Astrocyte of the cerebellum (primary cell): ENCODE data around the gene CTNNA2.
A peak's percentile ranks its signal among the peaks of the same experiment; 100 is the strongest.

ENCODE experiments used
- DNase-seq: peaks from one replicate; pipeline ENCODE4 v3.0.0-alpha.2; 2011; ENCODE audit warnings: low read depth
- H3K4me3 ChIP-seq: 2 replicates; pipeline ENCODE4 v1.5.1; 2011; ENCODE audit warnings: mild to moderate bottlenecking, low read depth, low read length, moderate library complexity
- in situ Hi-C: cut with HindIII; loops from 2 replicates; pipeline ENCODE4 v1.10.0; 2017; ENCODE audit warnings: low sequenced_read_pairs
- TF ChIP-seq, protein P1 (sequence below): IDR thresholded peaks from 2 replicates; pipeline ENCODE4 v1.5.1; 2012; ENCODE audit warnings: low read length, low read depth, moderate library complexity, mild to moderate bottlenecking; ENCODE audit errors: missing control alignments

CTNNA2 gene

DNA sequence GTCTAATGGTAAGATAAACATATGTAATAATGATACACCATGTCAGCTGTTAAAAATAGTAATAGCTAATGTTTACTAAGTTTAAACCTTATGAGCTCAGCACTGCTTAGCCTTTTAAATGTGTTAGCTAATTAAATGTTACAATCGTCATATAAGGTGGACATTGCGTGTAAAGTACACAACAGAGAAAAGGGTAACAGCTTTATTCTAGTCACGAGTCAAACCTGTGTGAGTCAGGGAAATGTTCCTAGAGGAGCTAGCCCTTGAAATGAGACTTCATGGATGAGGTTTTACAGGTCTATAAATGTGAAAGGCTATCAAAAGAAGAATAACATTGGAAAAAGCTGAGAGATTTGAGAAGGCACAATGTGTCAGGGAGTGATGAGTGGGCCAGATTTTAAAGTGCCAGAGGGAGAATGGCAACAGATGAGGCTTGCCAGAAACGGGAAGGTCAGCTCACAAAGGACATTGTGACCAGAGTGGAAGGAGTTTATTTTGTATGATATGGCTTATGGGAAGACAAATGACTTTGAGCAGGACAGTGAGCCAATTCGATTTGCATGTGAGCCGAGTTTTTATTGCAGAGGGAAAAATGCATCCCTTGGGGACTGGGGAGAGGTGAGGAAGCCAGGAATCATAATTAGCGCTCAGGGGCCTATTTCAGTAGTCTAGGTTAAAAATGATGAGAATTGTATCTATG is 276.3 kb downstream of the CTNNA2 start:
- no peak overlapping the region for H3K4me3 ChIP-seq
- TF ChIP-seq, protein P1, sequence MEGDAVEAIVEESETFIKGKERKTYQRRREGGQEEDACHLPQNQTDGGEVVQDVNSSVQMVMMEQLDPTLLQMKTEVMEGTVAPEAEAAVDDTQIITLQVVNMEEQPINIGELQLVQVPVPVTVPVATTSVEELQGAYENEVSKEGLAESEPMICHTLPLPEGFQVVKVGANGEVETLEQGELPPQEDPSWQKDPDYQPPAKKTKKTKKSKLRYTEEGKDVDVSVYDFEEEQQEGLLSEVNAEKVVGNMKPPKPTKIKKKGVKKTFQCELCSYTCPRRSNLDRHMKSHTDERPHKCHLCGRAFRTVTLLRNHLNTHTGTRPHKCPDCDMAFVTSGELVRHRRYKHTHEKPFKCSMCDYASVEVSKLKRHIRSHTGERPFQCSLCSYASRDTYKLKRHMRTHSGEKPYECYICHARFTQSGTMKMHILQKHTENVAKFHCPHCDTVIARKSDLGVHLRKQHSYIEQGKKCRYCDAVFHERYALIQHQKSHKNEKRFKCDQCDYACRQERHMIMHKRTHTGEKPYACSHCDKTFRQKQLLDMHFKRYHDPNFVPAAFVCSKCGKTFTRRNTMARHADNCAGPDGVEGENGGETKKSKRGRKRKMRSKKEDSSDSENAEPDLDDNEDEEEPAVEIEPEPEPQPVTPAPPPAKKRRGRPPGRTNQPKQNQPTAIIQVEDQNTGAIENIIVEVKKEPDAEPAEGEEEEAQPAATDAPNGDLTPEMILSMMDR: no peak
- DNase-seq: no peak
- in situ Hi-C loops: no loop called here

DNA sequence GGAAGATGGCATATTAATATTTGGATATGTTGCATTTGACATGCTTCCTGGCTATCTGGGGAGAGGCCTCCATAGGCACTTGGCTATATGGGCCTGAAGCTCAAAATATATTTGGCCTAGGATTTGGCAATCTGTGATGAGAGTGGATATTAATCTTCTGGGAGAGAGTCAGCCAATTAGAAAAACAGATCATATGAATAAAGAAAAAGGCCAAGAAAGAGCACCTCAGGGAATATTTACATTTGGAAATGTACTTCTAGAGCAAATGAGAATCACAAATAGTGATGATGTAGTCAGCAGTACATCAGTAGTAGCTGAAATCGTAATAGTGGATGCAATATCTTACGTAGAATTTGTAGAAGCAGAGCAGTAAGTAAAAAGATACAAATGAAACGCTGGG is 277.0 kb downstream of the CTNNA2 start:
- TF ChIP-seq, protein P1: no peak
- DNase-seq: no peak
- no peak overlapping the region for H3K4me3 ChIP-seq
- in situ Hi-C loops: no loop called here

DNA sequence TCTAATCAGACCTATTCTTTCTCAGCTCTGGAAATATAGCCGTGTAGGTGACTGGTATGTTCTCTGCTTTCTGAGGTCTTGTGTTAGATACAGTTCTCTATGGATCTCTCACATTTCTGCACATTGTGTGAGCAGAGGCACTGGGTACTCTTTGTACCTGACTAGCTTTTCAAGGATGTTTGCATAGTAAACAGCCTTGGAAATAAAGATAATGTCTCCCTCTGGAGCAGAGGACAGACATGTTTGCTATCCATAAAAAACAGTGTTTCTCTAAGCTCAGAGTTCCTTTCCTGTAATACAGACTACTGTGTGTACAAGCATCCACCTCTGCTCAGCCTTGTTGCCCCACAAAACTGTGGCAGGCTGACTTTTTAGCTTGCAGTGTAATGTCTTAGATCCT is 279.2 kb downstream of the CTNNA2 start:
- in situ Hi-C loops: no loop called here

DNA sequence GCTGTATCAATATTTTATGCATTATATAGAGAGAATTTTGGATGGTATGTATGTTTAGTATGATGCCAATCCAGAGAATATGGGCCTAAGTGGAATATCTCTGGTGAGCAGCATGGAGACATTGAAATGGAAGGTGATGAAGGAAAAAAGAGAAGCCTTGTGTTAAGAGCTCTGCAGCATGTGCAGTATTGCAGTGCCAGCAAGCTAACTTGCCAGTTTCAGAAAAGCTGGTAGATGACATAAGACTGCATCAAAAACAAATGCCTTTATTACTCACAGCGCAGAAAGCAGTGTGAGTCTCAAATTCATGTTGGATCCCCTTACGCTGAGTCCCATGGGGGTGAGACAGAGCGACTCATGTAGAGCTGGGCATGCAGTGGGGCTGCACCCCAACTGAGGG is 280.2 kb downstream of the CTNNA2 start:
- TF ChIP-seq, protein P1: no peak
- no peak overlapping the region for H3K4me3 ChIP-seq
- in situ Hi-C loops: no loop called here
- no peak for DNase-seq

More for the DNA sequence above, 279.2 kb downstream of the CTNNA2 start:
- no peak overlapping the region for H3K4me3 ChIP-seq
- TF ChIP-seq, protein P1: no peak
- no peak for DNase-seq

DNA sequence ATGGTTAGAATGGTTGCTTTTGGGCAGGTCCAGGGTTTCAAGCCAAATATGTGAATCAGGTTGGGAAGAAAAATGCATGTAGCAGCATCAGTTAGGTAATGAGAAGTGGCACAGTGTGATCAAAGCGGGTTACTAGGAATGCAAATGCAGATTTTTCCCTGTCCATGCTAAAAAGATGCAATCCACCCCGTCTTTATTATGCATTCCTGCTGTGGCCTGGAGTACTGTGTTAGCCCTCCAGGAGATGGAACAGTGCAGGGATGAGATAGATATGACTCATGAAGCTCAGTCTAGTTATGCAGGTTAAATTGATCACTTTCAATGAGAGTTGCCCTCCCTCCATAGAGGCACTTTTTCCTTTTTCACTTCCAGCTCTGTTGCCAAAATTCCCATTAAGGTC is 283.8 kb downstream of the CTNNA2 start:
- peak; percentile 9 for DNase-seq
- no peak overlapping the region for H3K4me3 ChIP-seq
- in situ Hi-C loops: no loop called here
- TF ChIP-seq, protein P1: no peak

DNA sequence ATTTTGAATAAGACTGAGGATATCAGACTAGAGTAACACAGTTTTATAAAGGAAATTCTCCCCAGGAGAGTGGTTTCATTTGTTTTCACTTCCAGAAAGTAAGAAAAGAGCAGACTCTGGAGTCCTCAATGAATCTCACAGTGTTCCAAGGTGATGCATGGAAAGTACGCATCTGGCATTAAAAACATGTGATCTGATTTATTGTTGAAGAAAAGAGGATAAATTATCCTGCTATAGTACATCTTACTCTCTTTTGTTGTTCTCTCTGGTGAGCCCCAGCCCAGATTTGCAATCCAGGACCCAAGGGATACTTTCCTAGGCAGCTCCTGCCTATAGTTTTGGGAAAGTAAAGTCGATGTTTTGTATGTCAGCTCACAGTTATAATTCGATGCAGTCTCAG is 285.9 kb downstream of the CTNNA2 start:
- DNase-seq: no peak
- in situ Hi-C loops: no loop called here
- H3K4me3 ChIP-seq: no peak overlapping the region
- TF ChIP-seq, protein P1: no peak

DNA sequence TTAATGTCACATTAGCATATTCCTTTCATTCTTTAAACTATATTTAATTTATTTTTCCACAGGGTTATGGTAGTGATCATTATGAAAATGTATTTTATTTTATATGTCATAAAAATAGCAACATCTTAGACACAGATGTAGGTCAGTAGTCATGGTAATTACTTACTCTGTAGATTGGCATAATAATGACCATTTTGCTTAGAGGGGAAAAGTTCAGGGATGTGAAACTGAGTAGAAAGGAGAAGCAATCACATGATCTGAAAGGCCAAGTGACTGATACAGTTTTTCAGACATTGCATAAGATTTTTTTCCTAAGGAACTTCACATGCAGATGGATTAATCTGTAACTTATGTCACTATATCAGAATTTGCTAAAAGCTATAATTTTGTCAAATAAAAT is 286.9 kb downstream of the CTNNA2 start:
- DNase-seq: no peak
- TF ChIP-seq, protein P1: no peak
- in situ Hi-C loops: no loop called here
- no peak overlapping the region for H3K4me3 ChIP-seq
